ENCODE results near the gene SRRM3.
A peak's percentile ranks its signal among the peaks of the same experiment; 100 is the strongest.
"Not testable (repeated sequence)": the region's sequence is repeated elsewhere in the genome, so short reads cannot be mapped to it uniquely, and the experiment has no call there.

SRRM3 gene

DNA sequence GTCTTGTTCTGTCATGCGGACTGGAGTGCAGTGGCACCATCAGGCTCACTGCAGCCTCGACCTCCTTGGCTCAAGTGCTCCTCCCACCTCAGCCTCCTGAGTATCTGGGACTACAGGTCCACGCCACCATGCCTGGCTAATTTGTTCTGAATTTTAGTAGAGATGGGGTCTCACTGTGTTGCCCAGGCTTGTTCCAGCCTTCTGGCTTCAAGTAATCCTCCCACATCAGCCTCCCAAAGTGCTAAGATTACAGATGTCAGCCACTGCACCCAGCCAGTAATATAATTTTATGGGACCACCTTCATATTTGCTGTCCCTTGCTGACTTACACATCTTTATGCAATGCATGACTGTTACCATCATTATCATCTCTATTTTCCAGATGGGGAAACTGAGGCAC lies 99.3 kb downstream of the SRRM3 start:
- intact Hi-C loops (cut with DNase I): no loop called here
- no peak for DNase-seq

DNA sequence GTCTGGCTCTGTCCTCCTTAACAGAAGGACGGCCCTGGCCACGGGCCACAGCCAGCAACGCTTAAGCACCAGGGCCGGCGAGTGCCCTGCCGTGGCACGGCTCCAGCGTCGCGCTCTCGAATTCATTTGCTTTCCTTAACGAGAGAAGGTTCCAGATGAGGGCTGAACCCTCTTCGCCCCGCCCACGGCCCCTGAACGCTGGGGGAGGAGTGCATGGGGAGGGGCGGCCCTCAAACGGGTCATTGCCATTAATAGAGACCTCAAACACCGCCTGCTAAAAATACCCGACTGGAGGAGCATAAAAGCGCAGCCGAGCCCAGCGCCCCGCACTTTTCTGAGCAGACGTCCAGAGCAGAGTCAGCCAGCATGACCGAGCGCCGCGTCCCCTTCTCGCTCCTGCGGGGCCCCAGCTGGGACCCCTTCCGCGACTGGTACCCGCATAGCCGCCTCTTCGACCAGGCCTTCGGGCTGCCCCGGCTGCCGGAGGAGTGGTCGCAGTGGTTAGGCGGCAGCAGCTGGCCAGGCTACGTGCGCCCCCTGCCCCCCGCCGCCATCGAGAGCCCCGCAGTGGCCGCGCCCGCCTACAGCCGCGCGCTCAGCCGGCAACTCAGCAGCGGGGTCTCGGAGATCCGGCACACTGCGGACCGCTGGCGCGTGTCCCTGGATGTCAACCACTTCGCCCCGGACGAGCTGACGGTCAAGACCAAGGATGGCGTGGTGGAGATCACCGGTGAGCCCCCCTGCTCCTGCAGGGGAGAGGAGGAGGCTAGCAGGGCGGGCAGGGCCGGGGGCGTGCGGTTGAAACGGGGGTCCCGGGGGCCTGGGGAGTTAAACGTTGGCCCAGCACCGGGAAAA lies 100.9 kb downstream of the SRRM3 start, which contains the start of gene HSPB1:
Gene HSPB1 (plus strand): TSS at position 327 of the 855 bp plus-strand sequence. CDS start 40 bp downstream, at position 367.
- intact Hi-C loops (cut with DNase I): no loop called here
- DNase-seq: peak; percentile 65 to 96 (median 82)

DNA sequence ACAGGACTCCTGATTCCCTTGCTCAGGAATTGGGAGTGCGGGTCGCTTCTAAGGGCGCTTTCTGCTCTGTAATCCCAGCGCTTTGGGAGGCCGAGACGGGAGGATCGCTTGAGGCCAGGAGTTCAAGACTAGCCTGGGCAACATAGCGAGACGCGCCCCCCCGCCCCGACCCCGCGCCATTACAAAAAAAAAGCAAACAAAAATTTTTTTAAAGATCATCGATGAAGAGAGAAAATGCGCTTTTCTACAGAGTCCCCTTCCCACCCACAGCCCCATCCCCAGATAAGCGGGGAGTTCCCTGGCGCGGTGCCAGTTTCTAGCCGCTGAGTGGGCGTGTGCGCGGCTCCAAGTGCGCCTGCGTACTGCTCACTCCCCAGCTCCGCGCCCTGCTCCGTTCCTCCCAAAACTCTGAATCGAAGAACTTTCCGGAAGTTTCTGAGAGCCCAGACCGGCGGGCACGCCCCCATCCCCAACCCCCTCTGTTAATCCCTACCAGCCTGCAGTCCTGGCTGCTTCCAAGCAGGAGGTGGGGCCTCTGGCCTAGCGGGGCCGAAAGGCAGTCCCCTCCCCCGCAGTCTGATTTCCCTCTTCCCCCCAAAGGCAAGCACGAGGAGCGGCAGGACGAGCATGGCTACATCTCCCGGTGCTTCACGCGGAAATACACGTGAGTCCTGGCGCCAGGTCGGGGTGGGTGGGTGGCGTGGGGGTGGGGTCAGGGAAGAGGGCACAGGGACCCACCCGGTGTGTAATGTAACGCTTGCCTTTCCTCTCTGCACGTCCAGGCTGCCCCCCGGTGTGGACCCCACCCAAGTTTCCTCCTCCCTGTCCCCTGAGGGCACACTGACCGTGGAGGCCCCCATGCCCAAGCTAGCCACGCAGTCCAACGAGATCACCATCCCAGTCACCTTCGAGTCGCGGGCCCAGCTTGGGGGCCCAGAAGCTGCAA lies 101.8 kb downstream of the SRRM3 start:
- intact Hi-C loops (cut with DNase I): no loop called here
- DNase-seq: peak in 41 of 42 donors; percentile 23 to 87 (median 71)

DNA sequence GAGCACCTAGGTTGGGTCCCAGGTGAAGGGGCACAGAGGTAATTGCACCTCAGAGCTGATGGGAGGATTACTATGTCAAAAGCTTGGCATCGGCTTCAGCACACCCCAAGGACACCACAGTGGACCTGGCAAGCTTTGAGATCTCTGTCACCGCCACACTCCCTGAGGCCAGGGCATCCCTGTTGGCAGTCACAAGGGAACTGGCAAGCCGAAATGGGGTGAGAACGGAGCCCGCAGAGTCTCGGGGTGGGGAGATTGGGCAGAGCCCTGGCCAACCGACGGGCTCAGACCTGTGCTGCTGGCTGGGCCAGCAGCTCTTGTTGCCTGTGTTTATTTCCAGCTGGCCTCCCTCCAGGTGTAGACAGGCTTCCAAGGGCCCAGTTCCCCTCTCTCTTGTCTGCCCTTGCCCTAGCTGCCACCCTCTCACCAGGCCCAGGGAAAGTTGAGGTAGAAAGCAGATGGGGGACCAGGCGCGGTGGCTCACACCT lies 103.2 kb downstream of the SRRM3 start:
- peak in 36 of 42 donors; percentile 26 to 84 (median 61) for DNase-seq
- intact Hi-C loops (cut with DNase I): no loop called here

- DNase-seq; intact Hi-C loops (cut with DNase I): not testable (repeated sequence)
Measured at GRCh38 chr7:76308874-76309273, 107.2 kb downstream of the SRRM3 start.

- intact Hi-C loops (cut with DNase I): loop anchor here (5.0 kb wide), 1 partner anchor 132 kb away; no protein-coding TSS in a partner anchor
- not testable (repeated sequence) for DNase-seq
Measured at GRCh38 chr7:76309341-76310101, 107.8 kb downstream of the SRRM3 start.

DNA sequence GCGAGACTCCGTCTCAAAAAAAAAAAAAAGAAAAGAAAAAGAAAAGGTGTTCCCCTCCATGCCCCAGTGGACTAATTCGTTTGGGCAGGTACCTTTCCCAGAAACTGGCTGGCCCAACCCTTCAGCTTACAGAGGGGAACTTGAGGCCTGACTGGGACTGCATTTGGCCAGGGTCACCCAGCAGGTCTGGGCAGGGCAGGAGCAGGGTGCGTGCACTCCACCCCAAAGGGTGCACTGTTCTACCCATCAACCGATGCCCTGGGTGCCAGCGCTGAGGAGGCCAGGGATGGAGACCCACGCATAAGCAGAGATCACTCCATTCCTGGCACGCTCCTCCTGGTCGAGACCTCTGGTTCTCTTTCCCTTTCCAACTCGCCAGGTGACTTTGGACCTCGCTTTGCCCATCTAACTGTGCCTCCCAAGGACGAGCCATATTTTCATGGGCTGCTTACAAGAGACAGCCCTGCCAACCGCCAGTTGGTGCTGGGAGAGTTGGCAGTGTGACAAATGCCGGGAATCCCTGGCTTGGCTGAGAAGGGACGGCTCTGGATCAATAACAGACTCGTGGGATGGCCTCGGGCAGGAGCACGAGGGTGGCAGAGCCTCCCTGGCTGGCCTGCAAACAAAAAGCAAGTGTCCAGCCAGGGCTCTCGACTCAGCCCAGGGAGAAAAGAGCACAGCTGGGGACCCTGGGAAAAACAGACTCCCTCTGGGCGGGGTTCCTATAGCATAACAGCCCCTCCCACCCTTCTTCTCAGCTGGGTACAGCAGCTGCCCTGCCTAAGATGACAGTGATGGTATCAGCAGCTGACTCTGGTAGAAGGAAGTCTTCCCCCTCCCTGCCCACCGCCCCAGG lies 108.6 kb downstream of the SRRM3 start:
- intact Hi-C loops (cut with DNase I): loop anchor here (5.0 kb wide), 1 partner anchor 133 kb away; no protein-coding TSS in a partner anchor

DNA sequence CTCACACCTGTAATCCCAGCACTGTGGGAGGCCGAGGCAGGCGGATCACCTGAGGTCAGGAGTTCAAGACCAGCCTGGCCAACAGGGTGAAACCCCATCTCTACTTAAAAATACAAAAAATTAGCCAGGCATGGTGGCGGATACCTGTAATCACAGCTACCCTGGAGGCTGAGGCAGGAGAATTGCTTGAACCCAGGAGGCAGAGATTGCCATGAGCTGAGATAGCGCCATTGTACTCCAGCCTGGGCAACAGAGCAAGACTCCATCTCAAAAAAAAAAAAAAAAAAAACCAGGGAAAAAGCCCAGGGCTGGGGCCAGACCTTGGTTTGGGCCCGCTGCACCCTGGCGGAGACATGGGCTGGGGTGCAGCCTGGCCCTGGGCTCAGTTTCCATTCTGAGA lies 110.1 kb downstream of the SRRM3 start:
- intact Hi-C loops (cut with DNase I): loop anchor here (5.0 kb wide), 1 partner anchor 135 kb away; no protein-coding TSS in a partner anchor
- DNase-seq: not testable (repeated sequence)

More for the DNA sequence above, 108.6 kb downstream of the SRRM3 start:
- DNase-seq: peak in 32 of 42 donors; percentile 21 to 76 (median 48)

GRCh38 chr7:76314042-76314721 lies 112.5 kb downstream of the SRRM3 start:
- intact Hi-C loops (cut with DNase I): loop anchor here (1.0 to 5.0 kb wide), 2 partner anchors 23 to 137 kb away; no protein-coding TSS in a partner anchor
- peak; percentile 92 to 100 (median 97) for DNase-seq

DNA sequence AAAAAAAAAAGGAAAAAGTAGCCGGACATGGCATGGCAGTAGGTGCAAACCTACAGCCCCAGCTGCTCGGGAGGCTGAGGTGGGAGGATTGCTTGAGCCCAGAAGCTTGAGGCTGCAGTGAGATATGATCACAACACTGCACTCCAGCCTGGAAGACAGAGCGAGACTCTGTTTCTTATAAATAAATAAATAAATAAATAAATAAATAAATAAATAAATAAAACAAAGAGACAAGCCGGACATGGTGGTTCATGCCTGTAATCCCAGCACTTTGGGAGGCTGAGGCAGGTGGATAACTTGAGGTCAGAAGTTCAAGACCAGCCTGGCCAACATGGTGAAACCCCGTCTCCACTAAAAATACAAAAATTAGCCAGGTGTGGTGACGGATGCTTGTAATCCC lies 113.0 kb downstream of the SRRM3 start:
- intact Hi-C loops (cut with DNase I): loop anchor here (1.0 to 5.0 kb wide), 2 partner anchors 23 to 137 kb away; no protein-coding TSS in a partner anchor
- not testable (repeated sequence) for DNase-seq

DNA sequence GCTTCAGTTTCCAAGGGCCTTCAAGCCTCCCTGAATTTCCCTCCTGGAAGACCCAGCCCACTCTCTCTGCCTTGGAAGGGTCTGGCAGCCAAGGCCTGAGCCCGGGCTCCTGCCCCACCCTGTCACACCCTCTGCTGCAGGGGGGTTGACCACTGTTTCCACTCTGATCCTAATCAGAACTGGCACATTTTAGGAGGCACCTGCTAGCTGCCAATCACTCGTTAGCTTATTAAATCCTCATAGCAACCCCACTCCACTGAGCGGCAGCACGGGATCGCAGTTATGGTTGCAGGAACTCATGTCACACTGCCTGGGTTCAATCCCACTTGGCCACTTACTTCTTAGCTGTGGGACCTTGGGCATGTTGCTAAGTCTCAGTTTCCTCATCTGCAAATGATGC lies 113.7 kb downstream of the SRRM3 start:
- intact Hi-C loops (cut with DNase I): no loop called here
- DNase-seq: no peak

GRCh38 chr7:76316984-76317781 lies 115.5 kb downstream of the SRRM3 start:
- DNase-seq: peak in 1 of 42 donors; percentile 22
- intact Hi-C loops (cut with DNase I): no loop called here

DNA sequence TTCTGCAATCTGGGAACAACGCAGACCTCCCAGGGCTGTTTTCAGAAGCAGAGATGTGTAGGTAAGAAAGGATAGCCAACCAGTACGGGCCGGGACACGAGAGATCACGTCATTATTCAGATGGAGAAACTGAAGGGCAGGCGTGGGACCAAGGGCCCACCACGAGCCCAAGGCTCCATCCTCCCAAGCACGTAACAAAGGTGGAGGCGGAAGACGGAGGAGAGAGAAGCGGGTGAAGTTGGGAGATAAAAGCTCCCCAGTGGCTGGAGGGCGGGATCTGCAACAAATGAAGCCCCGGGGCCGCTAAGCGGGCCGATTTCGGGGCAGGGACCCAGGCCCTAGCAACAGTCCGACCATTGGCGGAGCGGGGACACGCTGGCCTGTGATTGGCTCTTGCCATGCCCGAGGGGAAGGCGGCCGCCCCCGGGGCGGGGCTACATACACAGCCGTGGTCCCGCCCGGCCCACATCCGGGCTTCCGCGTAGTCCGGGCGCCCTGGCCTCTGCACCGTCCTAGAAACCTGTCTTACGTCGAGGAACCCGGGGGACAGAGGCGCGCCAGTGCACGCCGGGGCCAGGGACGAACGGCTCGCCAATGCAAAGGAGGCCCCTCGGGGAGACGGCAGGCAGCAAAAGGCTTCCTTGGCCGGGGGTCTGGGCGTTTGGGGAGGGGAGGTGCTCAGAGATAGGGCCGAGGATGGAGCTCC lies 116.2 kb downstream of the SRRM3 start:
- intact Hi-C loops (cut with DNase I): loop anchor here (2.0 kb wide), 1 partner anchor 41 kb away; the partner anchor contains the start of gene YWHAG
- DNase-seq: peak; percentile 98 to 100 (median 99)

DNA sequence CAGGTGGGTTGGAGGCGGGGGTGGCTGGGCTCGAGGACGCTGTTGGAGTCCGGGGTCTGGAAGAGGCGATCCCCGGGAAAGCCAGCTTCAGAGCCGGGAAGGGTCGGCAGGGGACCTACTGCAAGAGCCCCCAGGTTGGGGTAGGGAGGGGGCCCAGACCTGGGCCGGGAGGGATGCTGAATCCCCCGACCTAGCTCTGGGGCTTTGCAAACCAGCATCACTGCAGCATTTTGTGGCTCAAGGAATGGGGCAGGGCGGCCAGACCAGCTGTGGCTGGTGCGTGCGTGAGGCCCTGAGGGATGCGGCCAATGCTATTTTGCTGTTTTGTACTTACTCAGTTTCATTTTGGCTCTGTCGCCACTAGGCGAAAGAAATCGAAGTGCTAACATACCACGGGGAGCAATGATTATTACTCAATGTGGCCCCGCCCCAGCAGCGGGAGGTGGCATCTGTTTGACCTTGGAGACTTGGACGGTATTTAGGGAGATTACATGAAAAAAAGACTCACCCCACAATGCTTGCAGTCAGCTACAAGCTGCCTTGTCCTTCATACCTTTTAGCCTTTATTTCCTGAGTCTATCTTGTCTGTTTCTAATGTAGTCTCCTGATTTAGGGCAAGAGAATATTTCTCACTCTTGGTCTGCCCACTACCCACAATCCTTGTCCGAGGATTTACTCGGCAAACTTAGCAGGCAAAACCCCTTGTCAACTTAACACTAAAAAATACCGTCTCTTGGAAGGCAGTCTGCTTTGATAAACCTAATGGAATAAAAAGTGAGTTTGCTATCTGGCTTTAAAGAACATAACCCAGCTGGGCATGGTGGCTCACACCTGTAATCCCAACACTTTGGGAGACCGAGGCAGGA lies 117.0 kb downstream of the SRRM3 start:
- intact Hi-C loops (cut with DNase I): loop anchor here (2.0 kb wide), 1 partner anchor 40 kb away; the partner anchor contains the start of gene YWHAG
- peak in 40 of 42 donors; percentile 16 to 83 (median 56) for DNase-seq
